Measurements from ENCODE around the gene GABRG3.

GABRG3 gene

GRCh38 chr15:27114473-27114872 is 143.5 kb downstream of the GABRG3 start:
- no peak for DNase-seq

GRCh38 chr15:27119695-27120266 is 148.8 kb downstream of the GABRG3 start:
- DNase-seq: no peak

GRCh38 chr15:27121672-27122071 is 150.7 kb downstream of the GABRG3 start:
- DNase-seq: no peak

- no peak for DNase-seq
Observed at GRCh38 chr15:27123291-27123690, 152.3 kb downstream of the GABRG3 start.

GRCh38 chr15:27123808-27124207 is 152.8 kb downstream of the GABRG3 start:
- no peak for DNase-seq

- no peak for DNase-seq
Observed at GRCh38 chr15:27124287-27124871, 153.4 kb downstream of the GABRG3 start.

- DNase-seq: no peak
Observed at GRCh38 chr15:27125185-27125584, 154.2 kb downstream of the GABRG3 start.

- no peak for DNase-seq
Observed at GRCh38 chr15:27126449-27126848, 155.5 kb downstream of the GABRG3 start.

GRCh38 chr15:27127815-27128570 is 157.0 kb downstream of the GABRG3 start:
- no peak for DNase-seq

GRCh38 chr15:27133249-27133648 is 162.3 kb downstream of the GABRG3 start:
- no peak for DNase-seq

- DNase-seq: no peak
Observed at GRCh38 chr15:27134481-27134880, 163.5 kb downstream of the GABRG3 start.

GRCh38 chr15:27135151-27135550 is 164.2 kb downstream of the GABRG3 start:
- DNase-seq: no peak

- no peak for DNase-seq
Observed at GRCh38 chr15:27137127-27137526, 166.1 kb downstream of the GABRG3 start.

DNA sequence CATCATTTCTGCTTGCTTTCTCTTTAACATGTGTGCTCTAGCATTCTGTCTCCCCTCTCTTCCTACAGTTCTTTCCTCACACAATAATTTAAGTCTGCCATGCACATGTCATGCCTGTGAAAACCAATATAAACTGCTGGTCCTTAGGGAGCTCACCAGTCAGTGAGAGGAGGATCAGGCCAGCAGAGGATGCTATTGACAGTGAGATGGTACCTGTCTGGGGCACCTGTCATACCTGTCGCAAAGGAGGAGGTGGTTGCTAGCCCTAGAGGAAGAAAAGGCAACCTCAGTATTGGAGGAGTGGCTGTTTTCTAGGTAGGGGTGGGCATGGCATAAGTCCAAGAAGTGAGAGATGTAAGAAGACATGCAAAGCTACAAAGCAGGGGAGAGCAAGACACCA is 194.6 kb downstream of the GABRG3 start:
- DNase-seq: no peak

GRCh38 chr15:27166917-27167316 is 195.9 kb downstream of the GABRG3 start:
- no peak for DNase-seq

DNA sequence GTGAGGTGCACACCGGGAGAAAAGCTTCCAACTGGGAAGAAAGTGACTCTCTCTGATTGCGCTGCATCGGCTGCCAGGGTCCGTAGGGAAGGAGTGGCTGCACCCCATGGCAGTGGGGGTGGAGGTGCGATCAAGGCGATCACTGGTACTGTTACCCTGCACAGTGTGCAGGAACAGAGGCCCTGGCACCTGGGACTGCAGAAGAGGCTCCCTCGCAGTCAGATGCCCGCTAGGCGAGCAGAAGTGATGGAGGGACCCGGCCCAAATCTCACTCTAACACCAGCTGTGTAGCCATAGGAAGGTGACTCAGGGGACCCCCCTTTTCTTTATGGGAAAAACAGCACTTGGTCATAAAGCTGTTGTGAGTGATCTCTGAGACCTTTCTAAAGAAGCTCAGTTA is 196.8 kb downstream of the GABRG3 start:
- DNase-seq: no peak

GRCh38 chr15:27170851-27171250 is 199.9 kb downstream of the GABRG3 start:
- DNase-seq: no peak

- no peak for DNase-seq
Observed at GRCh38 chr15:27172821-27173220, 201.8 kb downstream of the GABRG3 start.

GRCh38 chr15:27175472-27176153 is 204.6 kb downstream of the GABRG3 start:
- no peak for DNase-seq

GRCh38 chr15:27176785-27177406 is 205.9 kb downstream of the GABRG3 start:
- no peak for DNase-seq

DNA sequence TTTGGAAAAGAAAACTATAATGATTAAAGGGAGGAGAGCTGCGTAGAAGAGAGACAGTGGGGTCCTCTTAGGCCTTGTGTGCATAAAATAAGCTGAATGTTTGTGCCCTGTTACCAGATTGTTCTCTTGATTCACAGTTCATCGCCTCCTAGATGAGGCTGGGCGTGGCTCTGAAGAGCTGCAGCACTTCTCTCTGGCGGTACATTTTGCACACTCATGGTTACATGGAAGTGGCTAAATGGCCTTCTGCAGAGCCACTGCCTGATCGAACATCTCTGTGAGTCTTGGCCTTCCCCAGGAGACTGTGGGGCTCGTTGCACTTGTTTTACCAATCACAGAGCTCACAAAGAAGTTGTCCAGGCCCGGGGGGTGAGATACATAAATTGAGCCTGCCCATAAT is 208.8 kb downstream of the GABRG3 start:
- no peak for DNase-seq

DNA sequence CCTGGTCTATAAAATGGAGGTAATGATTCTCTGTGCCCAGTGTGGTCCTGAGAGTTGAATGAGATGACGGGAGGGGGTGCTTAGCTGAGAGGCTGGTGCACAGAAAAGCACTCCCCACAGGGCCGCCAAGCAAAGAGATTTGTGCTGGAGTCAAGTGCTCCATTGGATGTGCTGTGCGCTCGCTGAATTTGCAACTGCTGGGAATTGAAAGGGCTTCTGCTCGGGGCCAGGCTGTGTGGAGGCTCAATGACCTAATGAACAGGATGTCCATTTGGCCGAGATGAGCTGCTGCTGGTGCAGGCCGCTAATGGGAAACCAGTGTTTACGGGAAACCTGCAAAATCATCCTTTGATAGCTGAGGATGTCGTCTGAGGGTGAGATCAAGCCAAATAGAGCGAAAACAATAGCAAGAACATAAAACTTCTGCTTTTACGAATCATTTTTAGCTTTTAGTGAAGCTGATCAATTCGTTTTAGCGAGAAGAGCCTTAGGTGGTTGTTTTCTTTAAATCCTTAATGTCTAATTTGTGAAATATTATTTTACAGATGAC is 211.7 kb downstream of the GABRG3 start:
- no peak for DNase-seq

GRCh38 chr15:27183201-27183600 is 212.2 kb downstream of the GABRG3 start:
- no peak for DNase-seq
